H1 (cell line): ENCODE data around the gene G3BP1. TPM values are rescaled to one million over a fixed set of nuclear protein-coding genes. Genes with fewer than 3 reads are reported as not detected.

Experiments used
- POLR2AphosphoS5 ChIP-seq: IDR thresholded peaks from 2 replicates; pipeline ENCODE4 v1.6.1; 2011; ENCODE audit warnings: low read depth, low read length
- polyA plus RNA-seq, 7 experiments: library from polyadenylated mRNA; depleted of rRNA in 3 of 7; stranded (reverse) in 5 of 7; unstranded in 2 of 7; fragments of >200 nt in 5 of 7; fragments of 200-250 nt in 2 of 7; gene quantifications; 1 replicate in 5 of 7; 2 replicates in 1 of 7; 4 replicates in 1 of 7; pipeline versions ENCODE4 v1.2.1 to v1.2.3, GENCODE V29; 2011 to 2013; ENCODE audit warnings: missing spikeins in 2 of 7, mixed read lengths in 2 of 7
- total RNA-seq: library from RNA; stranded (reverse); fragmentation: NEBNext Ultra II Directional; extraction: Animal tissue kit (Norgen Biotek cat#: 25700); gene quantifications from 2 replicates; pipeline ENCODE4 v1.2.1, GENCODE V29; 2021

G3BP1 gene
- total and polyA plus RNA-seq, 2 of the 8 experiments (the other 6 are each of a cell fraction or from before 2014, with no cell fraction given): 71.2 to 516 TPM

DNA sequence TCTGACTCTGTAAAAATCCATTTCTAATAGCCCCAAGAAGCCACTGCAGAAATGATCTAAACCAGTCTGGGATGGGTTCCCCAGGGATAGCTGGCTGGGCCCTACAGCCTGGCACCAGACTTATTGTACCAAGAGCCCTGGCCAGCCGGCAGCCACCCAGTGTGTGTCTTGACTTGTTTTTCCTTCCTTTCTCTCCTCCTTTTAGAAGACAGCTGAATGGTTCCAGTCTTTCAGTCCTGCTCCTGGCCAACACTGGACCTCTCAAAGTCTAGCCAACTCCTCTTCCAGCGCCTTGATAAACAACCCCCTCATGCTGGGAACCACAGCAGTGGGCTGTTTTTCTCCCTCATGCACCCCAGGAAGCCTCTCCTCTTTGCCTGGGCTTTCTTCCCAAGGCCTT lies 47.4 kb upstream of the G3BP1 start (continued):
- no peak for TF ChIP-seq POLR2AphosphoS5
